ENCODE results near the gene SSTR3. TPM values are rescaled to one million over a fixed set of nuclear protein-coding genes. Genes with fewer than 3 reads are reported as not detected.

The SSTR3 gene
- total and polyA plus RNA-seq, 2 of the 4 experiments (the other 2 are of a cell fraction) = under 0.01 to 0.07 TPM

- no TSS peak for BruUV-seq (replicated peaks)
- no peak overlapping the region for H3K4me3 ChIP-seq (ENCODE audit: insufficient read depth, low read depth, low read length)
- H2BK5ac ChIP-seq (ENCODE audit: low read depth, low read length, poor library complexity, severe bottlenecking) = no peak overlapping the region
- H4K91ac ChIP-seq (ENCODE audit: insufficient read depth, low read depth, low read length) = no peak overlapping the region
- dilution Hi-C loops (cut with HindIII; ENCODE audit: low sequenced_read_pairs, unreplicated experiment) = no loop called here
- no peak overlapping the region for H4K8ac ChIP-seq (ENCODE audit: low read depth in 2 of 2, low read length in 2 of 2)
- no peak overlapping the region for H2BK15ac ChIP-seq (ENCODE audit: low read depth, low read length)
- no peaks in the 10 kb centered on the region for H3K36me3 ChIP-seq (ENCODE audit: control insufficient read depth, insufficient read depth, low read length)
- H2AK9ac ChIP-seq (replicated peaks; ENCODE audit: low read depth, low read length, poor library complexity) = no peak overlapping the region
- no peak overlapping the region for H2AK5ac ChIP-seq (ENCODE audit: low read depth, low read length)
- no peak overlapping the region for H2BK120ac ChIP-seq (ENCODE audit: low read depth, low read length)
- H3K27ac ChIP-seq (ENCODE audit: insufficient read depth, low read length) = no peak overlapping the region
- no peak overlapping the region for H4K5ac ChIP-seq (ENCODE audit: low read depth, low read length)
- H3K56ac ChIP-seq (ENCODE audit: extremely low read depth, insufficient read depth, low read length) = no peak overlapping the region
- no peak for TF ChIP-seq RCOR1 (IDR thresholded peaks at IDR 0.05; ENCODE audit: insufficient replicate concordance, low read length)
- TF ChIP-seq BHLHE40 (IDR thresholded peaks at IDR 0.05; ENCODE audit: low read depth, low read length) = no peak
- no peak overlapping the region for H3K23ac ChIP-seq (ENCODE audit: low read depth, low read length)
- H3K18ac ChIP-seq (ENCODE audit: low read depth, low read length) = no peak overlapping the region
- WGBS, 2 experiments (ENCODE audit: extremely low coverage in 2 of 2, insufficient read length in 1 of 2) = 89% methylated on average over 1 of the region's 10 CpGs; no CpG with 5 or more reads in 1 of the 2 experiments
- no peaks in the 10 kb centered on the region for H3K9me1 ChIP-seq (ENCODE audit: insufficient read depth, low read length)
- no peak overlapping the region for H3K9ac ChIP-seq (ENCODE audit: low read depth, low read length)
- peaks cover 26% of the 10 kb centered on the region for H3K27me3 ChIP-seq (ENCODE audit: control insufficient read depth, insufficient read depth, low read length)
- no peaks in the 10 kb centered on the region; the same call in 1 of the 2 replicates for H3K4me1 ChIP-seq (ENCODE audit: control insufficient read depth, insufficient read depth, low read length)
- no peak for DNase-seq
- no peak overlapping the region for H2BK20ac ChIP-seq (ENCODE audit: low read depth, low read length)
- no peak overlapping the region for H3K14ac ChIP-seq (replicated peaks; ENCODE audit: low read depth, low read length)
- no peak overlapping the region for H3K4ac ChIP-seq (ENCODE audit: low read depth, low read length)
- CTCF ChIA-PET = interaction anchor here (1.0 kb wide), 1 partner anchor 27 kb away, joined by 4 read pairs; no protein-coding TSS in a partner anchor
- ATAC-seq (ENCODE audit: low read depth) = no peak
- H2AFZ ChIP-seq (replicated peaks; ENCODE audit: low read length, poor library complexity) = no peak overlapping the region
- no peak overlapping the region for H3K4me2 ChIP-seq (ENCODE audit: low read depth, low read length)
- intact Hi-C loops (cut with micrococcal nuclease) = no loop called here
- no peaks in the 10 kb centered on the region for H3K9me3 ChIP-seq (ENCODE audit: control insufficient read depth, insufficient read depth, low read length)
- H3K79me1 ChIP-seq (ENCODE audit: low read depth in 1 of 2, low read length in 2 of 2) = no peaks in the 10 kb centered on the region
- in situ Hi-C loops (cut with MboI; ENCODE audit: low sequenced_read_pairs) = loop anchor here (10.0 kb wide), 1 partner anchor 295 kb away; no protein-coding TSS in a partner anchor
- POLR2A ChIA-PET (ENCODE audit: unreplicated experiment) = no interaction called here
- no peaks in the 10 kb centered on the region for H4K20me1 ChIP-seq (ENCODE audit: insufficient read depth, low read length)
Measured at GRCh38 chr22:37169947-37170688, 42.2 kb downstream of the SSTR3 start.
